ENCODE data around the gene CHCHD3.

The CHCHD3 gene

GRCh38 chr7:132869166-132869861 lies 212.6 kb downstream of the CHCHD3 start:
- H3K4me3 ChIP-seq (ENCODE audit: low read depth, low read length): no peak overlapping the region

DNA sequence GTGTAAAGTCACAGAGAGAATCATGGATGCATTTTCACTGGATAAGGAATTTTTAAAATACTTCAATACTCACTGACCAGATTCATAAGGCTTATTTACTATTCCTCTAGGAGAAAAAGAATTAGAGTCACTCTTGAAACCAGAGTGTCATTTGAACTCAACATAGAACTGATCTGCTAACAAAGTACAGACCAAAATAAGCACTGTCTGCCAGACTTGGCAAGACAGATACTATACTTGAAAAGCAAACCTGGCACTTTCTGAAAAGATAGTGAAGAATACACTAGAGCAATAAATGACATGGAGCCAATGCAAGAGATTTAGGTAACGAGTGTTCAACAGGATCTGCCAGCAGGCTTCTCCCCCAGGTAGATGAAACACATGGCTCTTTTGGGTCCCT lies 215.3 kb downstream of the CHCHD3 start:
- no peak overlapping the region for H3K4me3 ChIP-seq (ENCODE audit: low read depth, low read length)

DNA sequence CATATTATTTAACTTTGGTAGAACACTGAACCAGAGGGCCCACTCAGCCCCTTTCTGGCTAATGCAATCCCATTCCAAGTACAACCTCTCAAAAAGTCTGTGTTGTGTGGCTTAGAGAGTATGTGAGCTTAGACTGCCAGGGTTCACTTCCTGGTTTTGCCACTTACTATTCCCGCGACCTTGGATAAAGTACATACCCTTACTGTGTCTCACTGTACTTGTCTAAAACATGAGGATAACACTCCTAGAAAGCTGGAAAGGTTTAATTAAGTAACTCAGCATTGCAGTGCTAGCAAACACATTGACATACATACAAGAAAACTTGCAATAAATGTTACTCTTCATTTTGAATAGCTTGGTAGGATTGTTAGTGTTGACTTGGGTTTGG lies 215.8 kb downstream of the CHCHD3 start:
- no peak overlapping the region for H3K4me3 ChIP-seq (ENCODE audit: low read depth, low read length)

GRCh38 chr7:132865366-132866143 lies 216.3 kb downstream of the CHCHD3 start:
- H3K4me3 ChIP-seq (ENCODE audit: low read depth, low read length): no peak overlapping the region

DNA sequence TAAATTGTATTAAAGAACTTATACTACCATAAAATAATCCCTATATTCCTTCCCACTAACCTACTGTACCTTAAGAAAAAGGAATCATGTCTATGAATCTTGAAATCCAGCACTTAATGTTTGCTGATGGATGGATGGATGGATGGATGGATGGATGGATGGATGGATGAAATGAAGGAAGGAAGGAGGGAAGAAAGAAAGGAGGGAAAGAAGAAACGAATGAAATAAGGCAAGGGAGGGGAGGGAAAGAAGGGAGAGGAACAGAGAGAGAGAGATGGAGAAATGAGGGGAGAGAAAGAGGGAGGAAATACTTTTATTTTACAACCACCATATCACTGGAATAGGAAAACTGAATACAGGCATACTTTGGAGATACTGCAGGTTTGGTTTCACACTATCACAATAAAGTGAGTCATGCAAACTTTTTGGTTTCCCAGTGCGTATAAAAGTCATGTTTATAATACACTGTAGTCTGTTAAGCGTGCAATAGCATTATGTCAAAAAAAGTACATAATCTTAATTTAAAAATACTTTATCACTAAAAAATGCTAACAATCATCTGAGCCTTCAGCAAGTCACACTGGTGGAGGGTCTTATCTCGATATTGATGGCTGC lies 219.8 kb downstream of the CHCHD3 start:
- no peak overlapping the region for H3K4me3 ChIP-seq (ENCODE audit: low read depth, low read length)

DNA sequence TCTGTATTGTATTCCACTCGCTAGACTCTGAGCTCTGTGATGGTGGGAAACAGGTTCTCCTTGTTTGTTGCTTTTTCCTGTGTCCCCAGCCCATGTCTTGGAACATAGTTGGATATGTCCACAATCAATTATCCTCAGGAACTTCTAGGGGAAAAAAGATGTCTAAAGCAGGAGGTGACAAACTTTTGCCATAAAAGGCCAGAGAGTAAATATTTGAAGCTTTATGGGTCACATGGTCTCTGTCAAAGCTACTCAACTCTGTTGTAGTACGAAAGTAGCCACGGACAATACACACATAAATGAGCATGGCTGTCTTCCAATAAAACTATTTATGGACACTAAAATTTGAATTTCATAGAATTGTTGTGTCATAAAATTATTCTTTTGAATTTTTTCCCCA lies 220.5 kb downstream of the CHCHD3 start:
- no peak overlapping the region for H3K4me3 ChIP-seq (ENCODE audit: low read depth, low read length)

GRCh38 chr7:132859199-132859598 lies 222.7 kb downstream of the CHCHD3 start:
- H3K4me3 ChIP-seq (ENCODE audit: low read depth, low read length): no peak overlapping the region

GRCh38 chr7:132858760-132859159 lies 223.1 kb downstream of the CHCHD3 start:
- H3K4me3 ChIP-seq (ENCODE audit: low read depth, low read length): no peak overlapping the region

DNA sequence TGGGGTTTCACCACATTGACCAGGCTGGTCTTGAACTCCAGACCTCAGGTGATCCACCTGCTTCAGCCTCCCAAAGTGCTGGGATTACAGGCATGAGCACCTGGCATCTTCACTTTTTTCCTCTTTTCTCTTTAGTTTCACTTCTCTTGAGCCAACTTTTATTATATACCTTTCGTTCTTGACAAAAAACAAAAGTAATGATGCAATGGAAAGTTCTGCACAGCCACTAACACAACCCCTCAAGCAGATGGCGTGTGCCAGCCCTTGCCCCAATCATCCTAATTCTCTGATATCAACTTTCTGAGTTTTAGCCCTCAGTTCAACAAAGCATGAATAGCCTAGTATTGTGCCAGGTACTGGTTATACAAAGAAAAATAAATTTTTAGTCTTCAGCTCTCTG lies 223.6 kb downstream of the CHCHD3 start:
- no peak overlapping the region for H3K4me3 ChIP-seq (ENCODE audit: low read depth, low read length)

DNA sequence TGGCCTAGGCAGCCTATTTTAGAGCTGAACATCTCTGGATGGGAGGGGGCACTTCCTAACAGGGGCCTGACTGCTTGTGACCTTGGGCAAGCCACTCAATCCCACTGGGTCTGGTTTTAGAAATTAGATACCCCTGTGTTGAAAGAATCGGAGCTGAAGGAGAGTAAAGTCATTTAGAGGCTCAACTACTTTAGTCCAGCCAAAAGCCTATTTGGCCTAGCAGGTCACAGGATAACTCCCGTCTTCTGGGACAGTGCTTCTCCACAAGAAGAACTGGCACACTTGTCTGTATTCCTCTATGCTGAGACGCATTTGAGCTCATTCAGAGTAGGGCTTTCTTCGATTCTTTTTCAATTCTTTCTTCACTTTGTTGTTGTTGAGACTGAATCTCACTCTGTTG lies 224.2 kb downstream of the CHCHD3 start:
- no peak overlapping the region for H3K4me3 ChIP-seq (ENCODE audit: low read depth, low read length)

DNA sequence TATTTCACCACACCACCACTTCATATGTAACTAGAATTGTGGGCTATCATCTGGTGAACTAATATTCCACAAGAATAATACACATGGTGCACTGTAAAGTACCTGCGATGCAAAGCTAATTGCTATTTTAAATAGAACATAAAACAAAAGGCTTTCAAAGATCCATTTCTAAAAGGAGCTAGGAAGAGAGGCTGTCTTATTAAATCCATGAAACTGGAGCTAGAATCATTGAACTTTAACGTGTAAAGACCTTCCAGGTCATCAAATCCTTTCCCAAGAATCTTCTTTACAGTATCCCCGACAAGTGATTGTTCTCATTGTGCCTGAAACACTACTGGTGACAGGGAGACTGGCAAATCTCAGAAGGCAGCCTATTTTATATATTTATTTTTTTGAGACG lies 224.9 kb downstream of the CHCHD3 start:
- no peak overlapping the region for H3K4me3 ChIP-seq (ENCODE audit: low read depth, low read length)

DNA sequence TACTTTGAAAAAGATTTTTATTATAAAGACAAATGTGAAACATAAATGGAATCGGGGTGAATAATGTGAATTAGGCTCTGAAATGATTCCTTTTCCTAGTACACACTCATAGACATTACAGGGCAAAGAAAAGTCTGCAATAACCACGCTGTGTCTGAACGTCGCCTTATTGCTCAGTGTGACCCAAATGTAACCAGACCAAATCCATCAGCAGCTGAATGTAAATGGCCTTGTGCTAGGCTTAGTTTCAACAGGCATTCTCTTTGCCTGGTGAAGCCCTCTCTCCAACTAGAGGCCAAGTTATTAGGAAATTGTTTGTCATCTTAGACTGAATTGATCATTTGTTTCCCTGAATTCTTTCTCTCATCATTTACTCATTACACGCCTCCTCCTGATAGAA lies 225.5 kb downstream of the CHCHD3 start:
- H3K4me3 ChIP-seq (ENCODE audit: low read depth, low read length): no peak overlapping the region

DNA sequence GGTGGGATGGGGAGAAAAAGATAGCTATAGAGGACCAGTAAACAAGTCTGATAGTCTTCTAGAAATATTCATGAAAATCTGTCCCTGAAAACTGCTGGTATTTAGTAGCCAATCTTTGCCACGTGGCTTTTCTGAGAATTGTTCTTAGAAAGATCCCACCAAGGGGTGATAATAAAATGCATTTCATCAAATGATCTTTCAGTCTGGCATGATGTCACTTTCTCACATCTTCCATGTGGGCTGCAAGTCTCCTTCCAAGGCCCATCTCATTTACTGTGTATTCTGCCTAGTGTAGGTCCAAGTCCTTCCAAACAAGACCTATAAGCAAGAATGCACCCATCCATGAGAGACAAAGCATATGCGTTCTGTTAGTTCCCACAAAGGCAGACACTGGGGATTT lies 226.0 kb downstream of the CHCHD3 start:
- no peak overlapping the region for H3K4me3 ChIP-seq (ENCODE audit: low read depth, low read length)

GRCh38 chr7:132854238-132854637 lies 227.7 kb downstream of the CHCHD3 start:
- H3K4me3 ChIP-seq (ENCODE audit: low read depth, low read length): no peak overlapping the region

- no peak overlapping the region for H3K4me3 ChIP-seq (ENCODE audit: low read depth, low read length)
Observed at GRCh38 chr7:132847376-132847775, 234.5 kb downstream of the CHCHD3 start.

GRCh38 chr7:132846086-132846485 lies 235.8 kb downstream of the CHCHD3 start:
- no peak overlapping the region for H3K4me3 ChIP-seq (ENCODE audit: low read depth, low read length)

GRCh38 chr7:132842478-132842877 lies 239.4 kb downstream of the CHCHD3 start:
- H3K4me3 ChIP-seq (ENCODE audit: low read depth, low read length): no peak overlapping the region

DNA sequence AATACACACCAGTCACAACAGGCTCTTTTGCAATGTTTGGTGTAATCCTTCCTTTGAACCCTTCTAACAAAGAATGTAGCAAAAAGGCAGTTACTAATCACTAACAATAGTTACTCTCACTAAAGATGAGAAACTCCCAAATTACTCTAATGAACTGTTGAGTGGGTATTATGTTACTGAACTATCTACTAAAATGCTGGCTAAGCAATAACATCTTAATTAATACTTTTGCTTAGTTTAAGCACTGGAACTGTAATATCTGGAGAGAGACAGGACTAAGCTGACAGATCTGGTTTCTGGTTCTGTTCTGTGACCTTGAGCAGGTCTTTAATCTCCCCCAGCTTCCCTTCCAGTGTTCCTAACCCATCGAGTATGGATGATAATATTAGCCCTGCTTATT lies 241.7 kb downstream of the CHCHD3 start:
- no peak overlapping the region for H3K4me3 ChIP-seq (ENCODE audit: low read depth, low read length)

- no peak overlapping the region for H3K4me3 ChIP-seq (ENCODE audit: low read depth, low read length)
Observed at GRCh38 chr7:132838313-132838712, 243.6 kb downstream of the CHCHD3 start.

DNA sequence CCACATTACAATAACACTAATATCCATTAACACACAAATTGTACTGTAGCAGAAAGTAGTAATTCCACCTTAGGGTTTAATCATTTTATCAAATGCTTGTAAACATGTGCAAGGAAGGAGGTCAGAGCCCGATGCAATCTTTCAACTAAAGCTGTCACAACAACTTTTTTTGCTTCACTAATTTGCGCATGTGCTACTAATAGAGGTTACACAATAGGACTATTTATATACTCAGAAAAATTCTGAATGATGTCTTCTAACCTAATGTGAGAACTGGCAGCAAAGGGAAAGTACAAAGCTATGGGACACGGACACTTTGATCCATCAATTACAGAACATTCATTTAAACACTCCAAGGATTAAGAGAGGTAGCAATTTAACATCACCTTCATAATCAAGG lies 244.4 kb downstream of the CHCHD3 start:
- H3K4me3 ChIP-seq (ENCODE audit: low read depth, low read length): no peak overlapping the region

DNA sequence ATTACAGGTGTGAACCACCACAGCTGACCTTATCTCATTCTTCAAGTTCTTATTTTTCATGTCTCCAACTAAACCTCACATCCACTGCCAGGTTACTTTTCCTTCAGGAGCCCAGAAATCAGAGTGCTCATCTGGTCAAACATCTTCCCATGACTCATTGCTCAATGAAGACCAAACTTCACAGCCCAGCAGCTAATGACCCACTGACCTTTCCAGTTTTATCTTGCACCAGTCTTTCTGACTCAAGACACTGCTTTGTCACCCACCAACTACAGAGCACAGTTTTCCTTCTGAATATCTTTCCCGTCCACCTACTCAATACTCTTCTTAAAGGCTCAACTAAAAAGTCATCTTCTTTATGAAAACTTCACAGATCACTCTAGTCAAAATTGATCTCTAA lies 245.1 kb downstream of the CHCHD3 start:
- no peak overlapping the region for H3K4me3 ChIP-seq (ENCODE audit: low read depth, low read length)

DNA sequence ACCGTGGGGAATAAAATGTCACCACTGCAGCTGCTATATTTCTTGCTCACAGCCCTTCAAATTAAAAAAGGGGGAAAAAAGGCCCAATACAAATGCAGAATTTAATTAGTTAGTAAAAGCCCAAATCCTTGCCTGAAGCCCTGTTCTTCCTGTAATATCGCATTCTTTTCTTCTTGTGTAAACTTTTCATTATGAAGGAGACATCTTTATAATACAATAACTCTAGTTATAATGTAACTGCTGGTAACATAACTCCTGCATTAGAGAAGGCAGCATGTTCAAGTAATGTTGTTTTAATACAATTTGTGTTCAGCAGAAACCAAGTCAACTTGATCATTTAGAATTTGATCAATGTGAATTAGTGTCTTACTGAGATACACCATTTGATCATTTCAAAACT lies 250.9 kb downstream of the CHCHD3 start:
- no peak overlapping the region for H3K4me3 ChIP-seq (ENCODE audit: low read depth, low read length)

Data from iPS-11a (cell line).